H1 (cell line): ENCODE results near the gene GLIS2. TPM values are rescaled to one million over a fixed set of nuclear protein-coding genes. Genes with fewer than 3 reads are reported as not detected.

Source experiments
- CHD1 ChIP-seq: IDR thresholded peaks from 2 replicates; pipeline ENCODE4 v1.6.1; 2012; ENCODE audit warnings: low read depth, low read length, improper control_type of control experiment
- CHD7 ChIP-seq: fragments of 300-600 bp; sonication (generic); IDR thresholded peaks from 2 replicates; pipeline ENCODE4 v1.7.1; 2012; ENCODE audit warnings: low read length, moderate library complexity, mild to moderate bottlenecking, inconsistent platforms; ENCODE audit not compliant: insufficient replicate concordance
- CTCF ChIP-seq, 3 experiments: IDR thresholded peaks; 1 replicate in 2 of 3; 2 replicates in 1 of 3; pipeline versions ENCODE4 v1.5.1 to v1.6.1; 2011; ENCODE audit warnings: low read length in 3 of 3, mild to moderate bottlenecking in 3 of 3, inconsistent platforms in 2 of 3, low read depth in 1 of 3, moderate library complexity in 1 of 3; ENCODE audit not compliant: insufficient read depth in 1 of 3; ENCODE audit errors: control extremely low read depth in 1 of 3
- GABPA ChIP-seq: IDR thresholded peaks from 2 replicates; pipeline ENCODE4 v1.6.1; 2011; ENCODE audit warnings: mild to moderate bottlenecking, low read length, moderate library complexity, borderline replicate concordance; ENCODE audit not compliant: insufficient read depth
- PHF8 ChIP-seq: fragments of 200-600 bp; sonication (generic); conservative IDR thresholded peaks from 2 replicates; pipeline ENCODE4 v1.7.1; 2012; ENCODE audit warnings: low read depth, mild to moderate bottlenecking, inconsistent platforms, low read length, moderate library complexity
- RBBP5 ChIP-seq: IDR thresholded peaks from 2 replicates; pipeline ENCODE4 v1.7.1; 2012; ENCODE audit warnings: low read depth, mild to moderate bottlenecking, inconsistent platforms, low read length, moderate library complexity, borderline replicate concordance
- SP1 ChIP-seq: IDR thresholded peaks from 2 replicates; pipeline ENCODE4 v1.6.1; 2011; ENCODE audit warnings: low read depth, low read length
- SUZ12 ChIP-seq: fragments of 200-600 bp; sonication (generic); IDR thresholded peaks from 2 replicates; pipeline ENCODE4 v1.6.1; 2012; ENCODE audit warnings: mild to moderate bottlenecking, inconsistent platforms, low read length, moderate library complexity, mixed read lengths
- polyA plus RNA-seq, 7 experiments: library from polyadenylated mRNA; depleted of rRNA in 3 of 7; stranded (reverse) in 5 of 7; unstranded in 2 of 7; fragments of >200 nt in 5 of 7; fragments of 200-250 nt in 2 of 7; gene quantifications; 1 replicate in 5 of 7; 2 replicates in 1 of 7; 4 replicates in 1 of 7; pipeline versions ENCODE4 v1.2.1 to v1.2.3, GENCODE V29; 2011 to 2013; ENCODE audit warnings: missing spikeins in 2 of 7, mixed read lengths in 2 of 7
- total RNA-seq: library from RNA; stranded (reverse); fragmentation: NEBNext Ultra II Directional; extraction: Animal tissue kit (Norgen Biotek cat#: 25700); gene quantifications from 2 replicates; pipeline ENCODE4 v1.2.1, GENCODE V29; 2021

Gene GLIS2
- total and polyA plus RNA-seq, 2 of the 8 experiments (the other 6 are each of a cell fraction or from before 2014, with no cell fraction given) = 4.3 to 17.4 TPM

GRCh38 chr16:4273858-4274311 is 42.0 kb upstream of the GLIS2 start (continued):
- TF ChIP-seq CHD7 (no peak), CTCF (IDR thresholded peaks at IDR 0.05; ENCODE audit: control extremely low read depth in 1 of 3, insufficient read depth in 1 of 3, low read depth in 1 of 3, low read length in 3 of 3) (peak in 2 of 3 experiments; percentile 38 to 39; a peak in 3 of 4 replicates), SUZ12 (no peak), SP1 (no peak), PHF8 (peak; percentile 47; the same call in 1 of the 2 replicates), GABPA (0 out of 2 replicates have a peak, but pooled peaks have one; percentile 43), RBBP5 (0 out of 2 replicates have a peak, but pooled peaks have one; percentile 72), CHD1 (no peak)
